ENCODE data around the gene MANSC1.
"Not testable (repeated sequence)": the region's sequence is repeated elsewhere in the genome, so short reads cannot be mapped to it uniquely, and the experiment has no call there.

MANSC1 gene

DNA sequence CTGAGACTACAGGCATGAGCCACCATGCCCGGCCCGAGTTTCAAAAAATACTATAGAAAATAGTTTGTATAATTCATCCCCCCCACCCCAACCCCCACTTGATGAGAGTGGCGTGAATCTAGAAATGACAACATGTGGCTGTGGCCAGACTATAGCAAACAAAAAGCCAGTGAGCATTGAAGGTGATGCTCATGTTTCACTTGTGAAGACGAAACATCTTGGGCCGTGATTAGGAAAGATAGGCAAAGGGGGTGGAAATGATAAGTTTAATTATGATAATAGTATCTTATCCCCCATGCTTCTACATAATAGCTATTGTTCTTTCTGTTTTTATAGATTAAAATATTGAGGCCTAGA is 15.4 kb upstream of the MANSC1 start:
- DNase-seq = no peak

DNA sequence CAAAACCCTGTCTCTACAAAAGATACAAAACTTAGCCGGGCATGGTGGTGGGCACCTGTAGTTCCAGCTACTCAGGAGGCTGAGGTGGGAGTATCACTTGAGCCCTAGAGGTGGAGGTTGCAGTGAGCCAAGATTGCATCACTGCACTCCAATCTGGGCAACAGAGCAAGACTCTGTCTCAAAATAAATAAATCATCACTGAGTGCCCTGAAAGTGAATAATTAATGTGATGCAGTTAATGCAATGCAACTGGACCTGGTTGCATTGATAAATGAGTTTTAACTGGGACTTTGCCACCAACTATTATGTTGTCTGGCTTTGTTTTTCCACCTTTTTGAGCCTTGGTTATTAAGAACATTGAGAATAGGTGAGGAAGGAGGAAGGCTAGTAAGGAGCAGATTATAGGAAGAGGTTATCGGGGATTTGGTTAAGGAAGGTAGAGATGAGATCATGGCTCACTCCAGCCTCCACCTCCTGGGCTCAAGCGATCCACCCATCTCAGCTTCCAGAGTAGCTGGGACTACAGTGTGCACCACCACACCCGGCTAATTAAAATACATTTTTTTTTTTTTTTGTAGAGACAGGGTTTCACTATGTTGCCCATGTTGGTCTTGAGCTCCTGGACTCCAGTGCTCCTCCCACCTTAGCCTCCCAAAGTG is 14.9 kb upstream of the MANSC1 start:
- no peak for DNase-seq

DNA sequence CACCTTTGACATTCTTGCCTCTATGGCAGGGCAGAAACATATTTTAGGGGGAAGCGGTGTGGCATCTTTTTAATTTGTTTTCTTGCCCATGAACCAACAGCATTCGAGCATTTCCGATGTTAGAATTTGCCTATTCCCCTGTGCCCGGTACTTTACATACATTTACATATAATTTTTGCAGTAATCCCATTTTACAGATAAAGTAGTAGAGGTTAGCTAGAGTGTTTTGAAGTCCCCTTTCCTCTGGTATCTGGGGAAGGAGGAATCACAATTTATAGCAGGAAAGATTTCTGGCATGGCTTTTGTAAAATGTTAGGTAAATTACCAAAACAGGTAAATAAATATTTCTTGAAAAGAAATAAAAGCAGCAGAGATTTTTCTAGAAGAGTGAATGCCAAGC is 8.5 kb upstream of the MANSC1 start:
- DNase-seq = no peak

DNA sequence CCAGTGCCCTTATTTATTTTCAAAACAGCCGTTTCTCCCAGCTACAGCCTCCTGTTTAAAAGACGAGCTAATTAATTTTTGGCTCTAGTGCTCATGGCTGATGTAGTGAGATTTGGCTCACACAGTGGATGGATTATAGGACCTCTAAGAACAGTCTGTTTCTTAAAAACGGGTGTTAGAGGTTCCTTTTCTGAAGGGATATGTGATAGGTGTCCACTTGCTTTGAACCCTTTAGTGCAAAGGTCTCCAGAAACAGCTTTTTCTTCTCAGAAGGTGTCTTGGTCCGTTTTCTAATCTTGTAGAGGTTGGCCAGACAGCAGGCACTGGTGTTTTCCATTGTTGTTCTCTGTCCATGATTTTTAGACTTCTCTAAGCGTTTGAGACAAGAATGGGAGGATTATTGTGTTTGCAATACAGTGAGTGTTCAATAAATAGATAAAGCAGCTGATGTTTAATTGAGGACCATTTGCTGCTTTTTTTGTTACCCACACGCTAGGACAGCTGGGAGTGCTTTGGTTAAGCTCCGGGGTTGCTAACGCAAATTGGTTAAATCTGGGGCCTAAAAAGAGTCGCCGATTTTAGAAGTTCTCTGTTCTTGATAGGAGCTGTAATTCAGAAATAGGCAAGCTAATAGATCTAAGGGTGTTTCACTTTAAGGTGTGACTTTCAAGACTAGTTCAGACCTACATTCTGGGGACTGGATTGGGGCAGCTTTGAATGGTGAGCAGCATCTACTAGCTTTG is 7.8 kb upstream of the MANSC1 start:
- DNase-seq = peak in 3 of 14 donors; percentile 27 to 59 (median 28)

DNA sequence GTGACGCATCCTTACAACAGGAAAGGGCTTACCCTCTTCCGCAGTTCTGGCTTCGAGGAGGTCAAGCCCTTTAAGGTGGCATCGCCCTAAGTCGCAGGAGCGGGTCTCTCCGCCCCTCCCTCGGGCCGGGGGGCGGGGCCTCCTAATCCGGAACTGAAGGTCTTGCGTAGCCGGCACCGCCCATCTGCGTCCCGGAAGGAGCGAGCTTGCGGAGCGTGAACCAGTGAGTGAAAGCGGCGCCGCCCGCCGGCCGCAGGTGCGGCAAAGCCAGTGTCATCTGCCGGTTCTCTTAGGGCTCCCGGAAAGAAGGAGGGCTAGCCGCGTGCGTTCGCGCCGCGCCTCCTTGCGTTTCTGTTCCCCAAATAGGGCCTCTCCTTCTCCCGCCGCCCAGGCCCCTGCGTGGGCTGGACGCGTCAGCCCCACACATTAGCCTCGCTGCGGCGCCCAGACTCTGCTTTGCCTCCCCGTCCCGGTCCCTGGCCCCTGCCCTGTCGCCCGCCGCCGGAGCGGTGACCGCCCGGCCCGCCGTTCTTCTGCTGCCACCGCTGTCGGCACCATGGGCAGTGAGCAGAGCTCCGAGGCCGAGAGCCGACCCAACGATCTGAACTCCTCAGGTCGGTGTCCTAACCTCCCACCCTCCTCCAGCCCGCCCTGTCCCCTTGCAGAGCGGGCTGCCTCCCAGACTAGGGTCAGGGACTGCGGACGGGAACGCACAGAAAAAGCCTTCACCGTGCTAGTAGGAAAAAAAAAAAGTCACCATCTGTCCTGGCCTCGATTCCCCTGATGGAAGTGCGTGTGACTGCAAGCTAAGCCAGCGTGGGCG is 7.1 kb upstream of the MANSC1 start, which contains the start of gene BORCS5:
BORCS5 (plus strand) TSS at position 183 of the 823 bp plus-strand sequence; CDS start at position 557, 374 bp downstream.
- DNase-seq = peak; percentile 47 to 95 (median 89)

DNA sequence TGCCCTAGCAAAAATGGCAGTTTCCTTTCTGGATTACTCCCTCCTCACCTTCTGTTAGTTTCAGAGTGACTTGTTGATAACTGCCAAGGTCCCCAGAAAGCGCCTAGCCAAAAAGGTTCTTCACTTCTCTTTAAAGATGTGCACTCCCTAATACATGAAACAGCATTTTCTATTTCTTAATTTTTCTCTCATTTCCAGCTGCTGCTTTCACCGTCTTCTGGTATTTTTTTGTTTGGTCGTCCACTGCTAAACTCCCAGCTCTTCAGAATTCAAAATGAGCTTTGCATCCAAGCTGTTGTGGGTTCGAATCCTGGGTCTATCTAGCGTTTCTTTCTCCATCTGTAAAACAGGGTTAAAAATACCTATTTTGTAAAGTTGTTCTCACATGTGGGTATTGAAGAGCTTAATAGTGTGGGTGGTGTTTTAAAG is 6.4 kb upstream of the MANSC1 start:
- no peak for DNase-seq

DNA sequence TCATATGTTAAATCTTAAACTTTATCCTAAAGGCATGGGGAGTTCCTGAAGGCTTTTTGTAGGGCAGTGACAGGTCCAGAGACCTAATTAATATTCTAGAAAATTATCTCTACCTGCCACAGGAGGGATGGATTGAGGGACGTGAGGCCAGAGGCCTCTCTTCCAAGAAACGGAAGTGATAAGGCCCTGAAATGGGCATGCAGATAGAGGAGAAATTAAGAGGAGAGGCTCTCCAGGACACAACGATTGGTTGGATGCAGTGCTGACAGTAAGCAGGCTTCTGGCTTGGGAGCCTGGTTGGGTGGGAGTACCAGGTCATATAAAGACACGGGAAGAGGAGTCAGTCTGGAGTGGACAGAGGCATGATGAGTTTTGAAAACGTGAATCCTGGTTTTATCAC is 3.8 kb upstream of the MANSC1 start:
- DNase-seq = no peak

DNA sequence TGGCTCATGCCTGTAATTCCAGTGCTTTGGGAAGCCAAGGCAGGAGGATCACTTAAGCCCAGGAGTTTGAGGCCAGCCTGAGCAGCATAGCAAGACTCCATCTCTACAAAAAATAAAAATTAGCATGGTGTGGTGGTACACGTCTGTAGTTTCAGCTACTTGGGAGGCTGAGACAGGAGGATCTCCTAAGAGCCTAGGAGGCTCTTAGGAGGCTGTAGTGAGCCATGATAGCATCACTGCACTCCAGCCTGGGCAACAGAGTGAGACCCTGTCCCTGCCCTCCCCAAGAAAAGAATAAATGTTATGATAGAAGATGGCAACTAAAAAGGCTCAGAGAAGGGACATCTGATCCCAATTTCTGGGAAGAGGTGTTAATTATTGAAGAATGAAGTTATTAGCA is 3.2 kb upstream of the MANSC1 start:
- no peak for DNase-seq

DNA sequence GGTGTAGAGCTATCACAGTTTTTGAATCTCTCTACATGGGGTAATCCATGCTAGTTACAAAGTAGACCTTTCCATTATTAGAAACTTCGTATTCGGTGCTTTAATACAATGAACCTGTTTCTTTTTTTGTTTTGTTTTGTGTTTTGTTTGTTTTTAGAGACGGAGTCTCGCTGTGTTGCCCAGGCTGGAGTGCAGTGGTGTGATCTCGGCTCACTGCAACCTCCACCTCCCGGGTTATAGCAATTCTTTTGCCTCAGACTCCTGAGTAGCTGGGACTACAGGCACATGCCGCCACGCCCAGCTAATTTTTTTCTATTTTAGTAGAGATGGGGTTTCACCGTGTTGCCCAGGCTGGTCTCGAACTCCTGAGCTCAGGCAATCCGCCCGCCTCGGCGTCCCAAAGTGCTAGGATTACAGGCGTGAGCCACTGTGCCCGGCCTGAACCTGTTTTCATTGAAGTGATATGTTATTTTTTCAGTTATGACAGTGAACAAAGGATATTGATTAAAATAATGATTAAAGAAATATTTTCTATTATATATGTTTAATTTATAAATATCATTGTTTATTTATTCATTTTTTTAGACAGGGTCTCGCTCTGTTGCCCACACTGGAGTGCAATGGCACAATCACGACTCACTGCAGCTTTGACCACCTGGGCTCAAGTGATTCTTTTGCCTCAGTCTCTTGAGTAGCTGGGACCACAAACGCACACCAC is 1.6 kb upstream of the MANSC1 start:
- not testable (repeated sequence) for DNase-seq

DNA sequence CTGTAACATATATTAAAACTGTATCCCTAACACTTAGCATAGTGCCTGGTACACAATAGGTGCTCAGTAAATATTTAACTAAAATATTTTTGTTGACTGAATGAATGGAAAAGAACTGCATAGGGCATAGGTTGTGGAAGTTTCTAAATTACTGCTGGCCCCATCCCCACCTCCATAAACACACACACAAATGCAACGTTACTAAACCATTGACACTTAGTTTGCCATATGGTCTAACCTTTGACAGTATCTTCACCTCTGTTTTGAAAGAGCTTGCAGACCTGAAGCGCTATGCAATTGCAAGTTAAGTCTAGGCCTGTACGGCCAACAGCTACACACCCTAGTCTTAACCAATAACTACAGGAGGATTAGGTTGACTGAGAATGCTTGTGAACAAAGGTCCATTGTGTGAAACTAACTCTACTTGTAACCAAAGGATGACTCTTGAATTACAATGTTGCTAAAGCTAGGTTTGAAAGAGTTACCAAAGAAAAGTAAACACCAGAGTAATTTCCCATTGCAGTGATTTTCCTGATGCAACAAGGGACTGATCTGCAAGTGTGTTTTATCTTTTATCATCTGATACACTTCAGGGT is 924 bp upstream of the MANSC1 start:
- no peak for DNase-seq

DNA sequence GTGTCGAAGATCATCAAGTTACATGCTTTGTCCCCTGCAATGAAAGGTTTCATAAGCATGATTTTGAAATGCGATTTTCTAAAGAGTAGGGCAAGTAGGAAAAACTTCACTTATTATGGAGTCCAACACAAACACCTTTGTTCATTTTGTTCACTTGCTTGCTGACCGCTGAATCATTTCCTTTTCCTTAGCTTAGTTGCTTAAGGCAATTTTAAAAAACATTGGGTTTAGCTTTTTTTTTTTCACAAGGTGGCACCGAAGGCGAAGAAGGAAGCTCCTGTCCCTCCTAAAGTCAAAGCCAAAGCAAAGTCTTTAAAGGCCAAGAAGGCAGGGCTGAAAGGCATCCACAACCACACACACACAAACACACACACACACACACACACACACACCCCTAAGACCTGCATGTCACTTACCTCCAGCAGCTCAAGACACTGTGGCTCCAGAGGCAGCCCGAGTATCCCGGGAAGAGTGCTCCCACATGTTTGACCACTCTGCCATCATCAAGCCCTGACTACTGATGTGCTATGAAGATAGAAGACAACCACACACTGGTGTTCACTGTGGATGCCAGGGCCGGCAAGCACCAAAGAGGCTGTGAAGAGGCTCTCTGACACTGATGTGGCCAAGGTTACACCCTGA is 11.4 kb downstream of the MANSC1 start:
- DNase-seq = no peak

DNA sequence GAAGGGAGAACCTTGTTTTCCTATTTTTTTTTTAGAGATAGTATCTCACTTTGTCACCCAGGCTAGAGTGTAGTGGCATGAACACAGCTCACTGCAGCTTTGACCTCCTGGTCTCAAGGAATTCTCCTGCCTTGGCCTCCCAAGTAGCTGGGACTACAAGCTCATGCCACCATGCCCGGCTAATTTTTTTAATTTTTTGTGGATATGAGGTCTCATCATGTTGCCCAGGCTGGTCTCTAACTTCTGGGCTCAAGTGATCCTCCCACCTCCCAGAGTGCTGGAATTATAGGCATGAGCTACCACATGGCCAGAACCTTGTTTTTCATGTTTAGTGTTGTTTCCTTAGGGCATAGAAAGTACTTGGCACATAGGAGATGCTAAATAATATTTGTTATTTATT is 13.5 kb downstream of the MANSC1 start:
- DNase-seq = no peak

DNA sequence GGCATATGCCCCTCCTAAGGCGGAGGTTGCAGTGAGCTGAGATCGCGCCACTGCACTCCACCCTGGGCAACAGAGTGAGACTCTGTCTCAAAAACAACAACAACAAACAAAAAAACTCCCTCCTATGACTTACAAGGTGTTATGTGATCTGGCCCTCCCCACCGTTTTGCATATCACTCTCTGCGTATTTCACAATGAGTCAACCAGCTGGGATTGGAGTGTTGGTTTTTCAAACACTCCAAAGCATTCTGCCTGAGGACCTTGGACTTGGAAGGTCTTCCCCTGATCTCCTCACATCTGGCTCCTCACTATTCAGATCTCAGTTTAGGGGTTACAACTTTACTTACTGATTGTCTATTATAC is 14.0 kb downstream of the MANSC1 start:
- DNase-seq = no peak

DNA sequence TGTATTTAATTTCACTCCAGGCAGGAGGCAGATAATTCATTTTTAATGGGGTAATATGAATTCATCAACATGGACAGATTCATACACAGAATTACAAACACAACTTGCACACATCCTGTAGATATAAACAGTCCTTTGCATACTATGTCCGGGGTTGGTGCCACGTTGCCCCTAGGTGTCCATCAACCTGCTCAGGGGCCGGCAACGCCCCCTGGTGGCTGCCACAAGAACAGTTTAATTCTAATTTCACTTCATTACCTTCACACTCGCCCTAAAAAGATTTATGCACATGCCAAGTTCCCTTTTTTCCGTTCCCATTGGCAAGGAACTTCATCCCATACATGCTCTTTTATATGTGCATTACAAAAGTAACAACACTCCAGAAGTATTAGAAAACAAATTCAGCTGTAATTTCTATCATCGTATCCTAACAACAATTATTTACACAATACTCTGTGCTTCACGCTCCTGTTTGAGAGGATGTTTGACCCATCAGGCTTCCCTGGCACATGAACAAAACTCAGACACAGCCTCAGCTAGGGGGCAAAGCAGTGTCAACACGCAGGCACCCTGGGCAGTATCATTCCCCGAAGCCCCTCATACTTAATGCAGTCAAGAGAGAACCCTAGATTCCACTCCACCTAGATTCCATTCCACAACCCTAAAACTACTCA is 15.5 kb downstream of the MANSC1 start:
- peak in 5 of 14 donors; percentile 4 to 16 (median 13) for DNase-seq

DNA sequence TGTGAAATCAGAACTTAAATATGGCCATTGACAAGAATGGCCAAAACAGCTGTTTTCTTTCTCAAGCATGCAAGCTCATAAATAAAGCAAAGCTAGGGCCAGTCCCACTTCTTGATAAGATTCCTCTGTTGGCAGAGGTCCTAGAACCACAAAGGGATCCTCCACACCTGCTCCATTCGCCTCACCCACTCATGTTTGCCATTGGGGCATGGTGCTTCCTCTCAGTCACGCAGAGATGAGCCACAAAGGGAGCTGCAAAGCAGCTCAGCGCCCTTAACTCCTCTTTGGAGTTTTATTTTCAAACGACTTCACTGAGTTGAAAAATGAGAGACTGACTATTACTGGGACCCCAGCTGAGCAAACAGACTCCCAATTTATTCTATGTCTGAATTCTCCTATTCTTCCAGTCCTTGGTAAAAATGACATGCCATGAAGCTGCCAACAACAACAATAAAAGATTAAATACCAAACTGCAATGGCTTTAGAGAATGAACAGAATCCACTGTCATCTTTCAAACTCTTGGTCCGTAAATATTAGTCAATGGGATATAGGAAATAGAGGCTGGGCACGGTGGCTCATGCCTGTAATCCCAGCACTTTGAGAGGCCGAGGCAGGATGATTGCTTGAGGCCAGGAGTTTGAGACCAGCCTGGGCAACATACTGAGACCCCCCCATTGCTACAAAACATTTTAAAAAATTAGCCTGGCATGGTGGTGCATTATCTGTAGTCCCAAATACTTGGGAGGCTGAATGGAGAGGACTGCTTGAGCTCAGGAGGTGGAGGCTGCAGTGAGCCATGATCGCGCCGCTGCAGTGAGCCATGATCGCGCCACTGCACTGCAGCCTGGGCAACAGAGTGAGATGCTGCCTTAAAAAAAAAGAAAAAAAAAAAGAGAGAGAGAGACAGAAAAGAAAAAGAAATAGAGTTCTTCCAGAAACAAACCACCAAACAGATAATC is 16.4 kb downstream of the MANSC1 start:
- no peak for DNase-seq

DNA sequence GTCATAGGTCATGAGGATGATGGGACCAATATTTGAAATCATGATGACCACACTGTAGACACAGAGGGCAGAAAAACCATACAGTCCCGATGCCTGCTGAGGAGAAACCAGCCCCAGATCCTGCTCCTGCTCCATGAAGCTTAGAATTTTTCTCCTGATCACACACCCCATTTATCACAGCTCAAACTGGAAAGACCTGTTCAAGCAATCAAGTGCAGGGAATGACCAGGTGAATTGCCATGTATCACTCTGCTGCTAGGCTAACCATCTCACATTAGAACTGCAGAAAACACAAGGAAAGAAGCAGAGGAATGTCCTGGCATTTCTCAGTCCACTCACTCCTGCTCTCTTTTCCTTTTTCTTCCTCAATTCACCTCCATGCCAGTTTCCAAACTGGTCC is 18.1 kb downstream of the MANSC1 start:
- no peak for DNase-seq

DNA sequence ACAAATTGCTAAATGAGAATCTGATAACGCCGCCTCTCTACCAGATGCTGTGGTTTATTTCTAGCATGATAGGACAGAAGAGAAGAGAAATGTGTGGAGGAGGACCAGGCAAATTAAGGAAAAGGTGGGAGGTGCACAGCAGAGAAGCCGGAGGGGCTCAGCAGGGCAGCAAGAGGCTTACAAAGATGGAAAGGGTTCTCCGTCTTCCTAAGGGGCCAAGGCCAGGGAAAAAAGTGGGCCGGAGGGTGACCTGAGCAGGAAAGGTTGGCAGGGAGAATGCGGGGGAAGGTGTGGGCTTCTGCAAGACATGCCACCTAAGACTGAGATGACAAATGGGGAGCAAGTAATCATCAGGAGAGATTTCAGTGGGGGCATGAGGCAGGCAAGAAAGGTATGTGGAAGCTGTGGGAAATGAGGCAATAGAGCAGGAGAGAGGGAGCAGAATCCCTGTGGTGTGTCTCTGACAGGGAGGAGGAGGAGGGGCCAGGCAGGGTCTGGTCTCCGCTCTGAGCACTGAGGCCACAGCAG is 18.7 kb downstream of the MANSC1 start:
- no peak for DNase-seq

DNA sequence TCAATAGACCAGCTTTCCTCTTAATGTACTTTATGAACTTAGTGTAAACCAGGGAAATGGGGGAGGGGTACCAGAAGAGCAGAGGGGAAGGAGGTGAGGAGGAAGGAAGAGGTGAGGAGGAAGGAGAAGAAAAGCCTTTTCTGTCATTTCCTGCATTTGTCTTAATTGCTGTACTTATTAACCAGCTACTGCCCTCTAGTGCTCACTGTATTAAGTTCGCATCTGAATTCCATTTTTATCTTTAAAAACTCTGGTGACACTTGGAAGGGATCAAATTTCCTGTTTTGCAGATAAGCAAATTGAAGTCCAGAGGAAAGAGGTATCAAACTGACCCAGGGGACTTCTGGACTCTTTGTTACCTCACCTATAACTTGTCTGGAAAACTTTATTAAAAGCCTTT is 22.2 kb downstream of the MANSC1 start:
- DNase-seq = peak in 2 of 14 donors; percentile 7 to 16

DNA sequence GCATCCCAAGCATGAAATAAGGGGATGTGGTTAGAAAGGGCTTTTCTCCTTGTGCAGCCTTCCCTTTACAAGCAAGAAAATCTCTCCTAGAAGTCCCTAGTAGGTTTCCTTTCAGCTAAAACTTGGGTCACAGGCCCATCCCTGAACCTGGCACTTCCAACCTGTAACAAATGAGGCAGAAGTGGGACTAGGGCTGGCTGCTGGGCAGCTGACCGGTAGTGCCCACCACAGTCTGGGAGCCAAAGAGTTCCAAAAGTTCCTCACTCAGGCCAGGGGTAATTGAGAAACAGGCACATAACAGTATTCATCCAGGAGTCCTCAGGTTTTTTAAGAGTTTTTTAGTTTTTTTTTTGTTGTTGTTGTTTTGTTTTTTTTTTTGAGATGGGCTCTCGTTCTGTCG is 23.8 kb downstream of the MANSC1 start:
- no peak for DNase-seq

DNA sequence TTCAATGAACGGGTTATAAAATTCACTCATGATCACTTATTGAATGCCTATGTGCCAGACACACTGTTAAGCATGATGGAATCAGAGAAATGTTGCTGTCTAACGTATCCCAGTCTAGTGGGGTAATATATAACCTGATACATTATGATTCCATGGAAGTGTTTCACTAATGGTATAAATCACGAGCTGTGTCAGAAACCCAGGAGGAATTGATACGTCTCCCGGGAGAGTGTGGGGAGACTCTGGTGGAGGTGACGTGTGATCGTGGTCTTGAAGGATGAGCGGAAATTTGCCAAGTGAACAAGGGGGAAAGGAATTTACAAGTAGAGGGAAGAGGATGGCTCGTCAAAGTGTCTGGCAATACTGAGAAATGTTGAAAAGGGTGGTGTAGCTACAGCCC is 26.5 kb downstream of the MANSC1 start:
- no peak for DNase-seq
